ENCODE data around the gene RAB6B. TPM values are rescaled to one million over a fixed set of nuclear protein-coding genes. Genes with fewer than 3 reads are reported as not detected.

RAB6B gene
- 16.2 to 29.6 TPM (median 25.7 TPM) in 3 replicates for total RNA-seq
- long read RNA-seq, full-length matches to known transcripts = 6 of 9 reads
- long read RNA-seq, partial matches to known transcripts = 3 of 9 reads
- long read RNA-seq, other reads (novel, unspliced or antisense) = 0 of 9 reads

- H3K36me3 Mint-ChIP-seq (ENCODE audit: low read depth) = no peaks in the 10 kb centered on the region
- peaks cover 9% of the 10 kb centered on the region for H3K4me1 Mint-ChIP-seq (ENCODE audit: low read depth)
- H3K27me3 Mint-ChIP-seq (ENCODE audit: low read depth) = peaks cover 8% of the 10 kb centered on the region
- H3K9me3 Mint-ChIP-seq (ENCODE audit: low read depth) = no peaks in the 10 kb centered on the region
- no peak for DNase-seq (ENCODE audit: low spot score)
- H3K4me3 Mint-ChIP-seq (ENCODE audit: unreplicated experiment) = peak within 1 kb of the TSS; percentile 85
- H3K27ac Mint-ChIP-seq (ENCODE audit: unreplicated experiment) = peak within 1 kb of the TSS; percentile 49
- TF ChIP-seq, protein P1, sequence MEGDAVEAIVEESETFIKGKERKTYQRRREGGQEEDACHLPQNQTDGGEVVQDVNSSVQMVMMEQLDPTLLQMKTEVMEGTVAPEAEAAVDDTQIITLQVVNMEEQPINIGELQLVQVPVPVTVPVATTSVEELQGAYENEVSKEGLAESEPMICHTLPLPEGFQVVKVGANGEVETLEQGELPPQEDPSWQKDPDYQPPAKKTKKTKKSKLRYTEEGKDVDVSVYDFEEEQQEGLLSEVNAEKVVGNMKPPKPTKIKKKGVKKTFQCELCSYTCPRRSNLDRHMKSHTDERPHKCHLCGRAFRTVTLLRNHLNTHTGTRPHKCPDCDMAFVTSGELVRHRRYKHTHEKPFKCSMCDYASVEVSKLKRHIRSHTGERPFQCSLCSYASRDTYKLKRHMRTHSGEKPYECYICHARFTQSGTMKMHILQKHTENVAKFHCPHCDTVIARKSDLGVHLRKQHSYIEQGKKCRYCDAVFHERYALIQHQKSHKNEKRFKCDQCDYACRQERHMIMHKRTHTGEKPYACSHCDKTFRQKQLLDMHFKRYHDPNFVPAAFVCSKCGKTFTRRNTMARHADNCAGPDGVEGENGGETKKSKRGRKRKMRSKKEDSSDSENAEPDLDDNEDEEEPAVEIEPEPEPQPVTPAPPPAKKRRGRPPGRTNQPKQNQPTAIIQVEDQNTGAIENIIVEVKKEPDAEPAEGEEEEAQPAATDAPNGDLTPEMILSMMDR (IDR thresholded peaks at IDR 0.05) = no peak
These were observed at the start of gene RAB6B for GRCh38 chr3:133895208-133896001. Gene RAB6B, minus strand, starts transcription at chr3:133895882. Its CDS starts 416 bp downstream, at chr3:133895466.

DNA sequence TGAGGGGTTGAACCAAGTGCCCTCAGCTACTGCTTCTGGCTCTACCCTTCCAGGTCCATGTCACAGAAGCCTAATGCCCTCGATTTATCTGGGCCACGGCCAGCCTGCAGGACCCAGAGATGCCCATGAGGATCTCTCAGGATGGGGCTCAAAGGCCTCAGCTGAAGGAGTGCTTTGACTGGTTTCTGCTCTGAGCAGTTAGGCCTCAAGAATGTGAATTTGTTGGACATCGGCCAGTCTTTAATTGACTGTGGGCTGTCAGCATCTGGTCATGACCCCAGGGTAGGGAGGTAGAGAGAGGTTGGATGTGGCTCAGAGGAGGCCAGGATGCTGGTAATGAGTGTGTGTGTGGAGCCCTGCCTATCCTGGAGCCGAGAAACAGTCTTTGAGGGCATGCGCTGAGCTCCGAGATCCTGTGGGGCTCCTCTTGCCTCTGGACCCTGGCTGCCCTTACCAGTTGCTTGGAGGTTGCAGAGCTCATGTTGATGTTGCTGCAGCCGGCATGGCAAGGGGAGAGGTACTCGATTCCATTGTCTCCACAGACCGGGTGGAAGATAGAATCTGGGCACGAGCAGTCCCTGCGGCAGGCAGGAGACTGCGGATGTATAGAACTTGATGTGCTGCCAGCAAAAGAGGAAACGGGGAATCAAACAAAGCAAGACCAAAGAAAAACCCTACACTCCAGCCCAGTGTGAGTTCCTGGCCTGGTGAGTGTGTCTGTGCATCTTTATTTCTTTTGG lies 49.1 kb upstream of the RAB6B start:
- H3K4me3 Mint-ChIP-seq (ENCODE audit: unreplicated experiment) = no peak overlapping the region
- DNase-seq (ENCODE audit: low spot score) = peak; percentile 55
- no peaks in the 10 kb centered on the region for H3K9me3 Mint-ChIP-seq (ENCODE audit: low read depth)
- H3K27ac Mint-ChIP-seq (ENCODE audit: unreplicated experiment) = peak overlapping the region; percentile 84
- peaks cover 59% of the 10 kb centered on the region for H3K4me1 Mint-ChIP-seq (ENCODE audit: low read depth)
- peaks cover 2% of the 10 kb centered on the region for H3K27me3 Mint-ChIP-seq (ENCODE audit: low read depth)
- H3K36me3 Mint-ChIP-seq (ENCODE audit: low read depth) = no peaks in the 10 kb centered on the region
- TF ChIP-seq, protein P1 (IDR thresholded peaks at IDR 0.05) = no peak

DNA sequence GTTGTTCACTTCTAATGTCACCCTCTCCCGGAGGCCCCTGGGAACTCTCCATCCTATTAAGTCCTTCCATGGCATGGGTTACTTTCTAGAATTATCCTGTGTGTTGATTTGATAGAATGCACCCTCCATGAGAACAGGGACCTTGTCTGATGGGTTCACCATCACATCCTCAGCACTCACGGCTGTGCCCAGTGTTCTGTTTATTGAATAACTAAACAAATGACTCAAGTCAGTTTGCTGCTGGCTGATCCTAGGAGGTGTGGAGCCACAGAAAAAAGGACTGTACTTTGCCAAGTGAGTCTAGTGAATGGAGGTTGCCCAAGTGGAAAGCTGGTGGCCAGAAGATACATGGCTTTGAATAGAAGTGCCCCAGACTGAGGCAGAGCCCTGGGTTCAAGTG lies 48.5 kb upstream of the RAB6B start:
- TF ChIP-seq, protein P1 (IDR thresholded peaks at IDR 0.05) = no peak
- Mint-ChIP-seq H3K9me3 (ENCODE audit: low read depth) (no peaks in the 10 kb centered on the region), H3K36me3 (ENCODE audit: low read depth) (no peaks in the 10 kb centered on the region), H3K27ac (ENCODE audit: unreplicated experiment) (peak overlapping the region; percentile 39), H3K4me1 (ENCODE audit: low read depth) (peaks cover 56% of the 10 kb centered on the region), H3K27me3 (ENCODE audit: low read depth) (peaks cover 2% of the 10 kb centered on the region), H3K4me3 (ENCODE audit: unreplicated experiment) (no peak overlapping the region)
- peak; percentile 18 for DNase-seq (ENCODE audit: low spot score)

DNA sequence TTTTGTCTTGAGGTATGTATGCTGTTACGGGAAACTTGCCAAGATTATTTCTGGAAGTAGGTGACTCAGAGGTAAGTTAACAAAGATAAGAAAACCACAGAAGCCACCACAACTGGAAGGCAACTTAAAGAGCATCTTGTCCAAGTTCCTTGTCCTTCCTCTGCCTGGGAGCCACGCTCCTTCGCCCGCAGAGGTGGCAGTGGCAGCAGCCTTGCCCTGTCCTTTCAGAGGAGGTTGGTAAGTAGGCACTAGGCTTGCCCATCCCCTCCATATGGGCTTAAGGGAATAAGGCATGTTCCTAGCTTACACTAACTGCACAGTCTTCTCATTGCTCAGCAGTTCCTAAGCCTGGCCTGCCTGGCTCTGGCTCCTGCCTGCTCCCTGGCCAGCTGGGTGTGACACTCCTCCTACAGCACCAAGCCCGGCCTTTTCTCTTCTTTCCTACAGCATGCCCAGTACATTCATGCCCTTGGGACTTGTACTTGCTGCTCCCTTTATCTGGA lies 48.0 kb upstream of the RAB6B start:
- TF ChIP-seq, protein P1 (IDR thresholded peaks at IDR 0.05) = no peak
- Mint-ChIP-seq H3K27me3 (ENCODE audit: low read depth) (peaks cover 2% of the 10 kb centered on the region), H3K4me3 (ENCODE audit: unreplicated experiment) (no peak overlapping the region), H3K36me3 (ENCODE audit: low read depth) (no peaks in the 10 kb centered on the region), H3K27ac (ENCODE audit: unreplicated experiment) (peak overlapping the region; percentile 39), H3K4me1 (ENCODE audit: low read depth) (peaks cover 55% of the 10 kb centered on the region), H3K9me3 (ENCODE audit: low read depth) (no peaks in the 10 kb centered on the region)
- DNase-seq (ENCODE audit: low spot score) = peak; percentile 51

DNA sequence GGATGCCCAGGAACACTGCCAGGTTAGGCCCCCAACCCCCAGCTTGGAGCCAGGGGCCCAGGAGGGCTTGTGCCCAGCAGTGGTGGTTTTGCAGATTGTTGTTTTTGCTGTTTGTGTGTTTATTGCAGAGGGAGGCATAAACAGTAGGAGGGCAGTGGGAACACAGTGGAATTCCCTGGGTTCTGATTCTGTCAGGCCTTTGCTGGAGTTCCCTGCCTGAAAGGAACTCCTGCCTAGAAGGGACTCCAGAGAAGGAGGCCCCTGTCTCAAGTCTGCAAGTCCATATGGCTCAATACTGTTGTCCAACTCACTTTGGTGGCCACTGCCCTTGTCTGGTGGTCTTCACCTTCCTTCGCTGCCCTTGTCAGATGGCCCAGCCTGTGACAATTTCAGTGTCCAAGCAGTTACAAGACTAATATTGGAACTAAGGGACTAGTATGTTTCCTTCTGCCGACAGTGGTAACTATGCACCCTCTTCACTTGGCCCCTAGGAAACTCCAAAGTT lies 47.4 kb upstream of the RAB6B start:
- Mint-ChIP-seq H3K4me3 (ENCODE audit: unreplicated experiment) (no peak overlapping the region), H3K27ac (ENCODE audit: unreplicated experiment) (no peak overlapping the region), H3K9me3 (ENCODE audit: low read depth) (no peaks in the 10 kb centered on the region), H3K4me1 (ENCODE audit: low read depth) (peaks cover 57% of the 10 kb centered on the region), H3K36me3 (ENCODE audit: low read depth) (no peaks in the 10 kb centered on the region), H3K27me3 (ENCODE audit: low read depth) (peaks cover 2% of the 10 kb centered on the region)
- TF ChIP-seq, protein P1 (IDR thresholded peaks at IDR 0.05) = no peak
- no peak for DNase-seq (ENCODE audit: low spot score)
